ENCODE data around the gene RAF1.

- no peak for TF ChIP-seq CTCF (conservative IDR thresholded peaks at IDR 0.05 in 1 of 2, IDR thresholded peaks at IDR 0.05 in 1 of 2; ENCODE audit: extremely low read depth in 1 of 2, insufficient read depth in 1 of 2, low read depth in 1 of 2, low read length in 2 of 2)
- no peak for TF ChIP-seq EZH2 (IDR thresholded peaks at IDR 0.05; ENCODE audit: borderline replicate concordance, low read length)
Measured at GRCh38 chr3:12545473-12545791, 118.5 kb downstream of the RAF1 start, which contains the start of gene MKRN2OS.
